Upper lobe of left lung (tissue), 4 donors: ENCODE results near the gene CTNNBL1.
A peak's percentile ranks its signal among the peaks of the same experiment; 100 is the strongest.

Experiments used
- EP300 ChIP-seq, 4 donors: sonication (generic); formaldehyde crosslinking; IDR thresholded peaks; one replicate each; pipeline ENCODE4 v1.5.1; 2017; ENCODE audit warnings: antibody characterized with exemption in 4 of 4, control low read depth in 2 of 4
- POLR2A ChIP-seq, 4 donors: fragments of 450-650 bp; IDR thresholded peaks; one replicate each; pipeline ENCODE4 v1.5.1; 2016 to 2017; ENCODE audit warnings: antibody characterized with exemption in 4 of 4, mild to moderate bottlenecking in 2 of 4
- POLR2AphosphoS5 ChIP-seq, 2 donors: sonication (generic); formaldehyde crosslinking; IDR thresholded peaks; one replicate each; pipeline ENCODE4 v1.5.1; 2017; ENCODE audit warnings: antibody characterized with exemption in 2 of 2
- TF ChIP-seq, protein P1 (sequence below), 6 experiments: fragments of 450-650 bp in 4 of 6; fragments of 200-600 bp in 2 of 6; sonication (generic) in 2 of 6; IDR thresholded peaks; one replicate each; pipeline ENCODE4 v1.5.1; 2016 to 2019; ENCODE audit warnings: antibody characterized with exemption in 6 of 6

DNA sequence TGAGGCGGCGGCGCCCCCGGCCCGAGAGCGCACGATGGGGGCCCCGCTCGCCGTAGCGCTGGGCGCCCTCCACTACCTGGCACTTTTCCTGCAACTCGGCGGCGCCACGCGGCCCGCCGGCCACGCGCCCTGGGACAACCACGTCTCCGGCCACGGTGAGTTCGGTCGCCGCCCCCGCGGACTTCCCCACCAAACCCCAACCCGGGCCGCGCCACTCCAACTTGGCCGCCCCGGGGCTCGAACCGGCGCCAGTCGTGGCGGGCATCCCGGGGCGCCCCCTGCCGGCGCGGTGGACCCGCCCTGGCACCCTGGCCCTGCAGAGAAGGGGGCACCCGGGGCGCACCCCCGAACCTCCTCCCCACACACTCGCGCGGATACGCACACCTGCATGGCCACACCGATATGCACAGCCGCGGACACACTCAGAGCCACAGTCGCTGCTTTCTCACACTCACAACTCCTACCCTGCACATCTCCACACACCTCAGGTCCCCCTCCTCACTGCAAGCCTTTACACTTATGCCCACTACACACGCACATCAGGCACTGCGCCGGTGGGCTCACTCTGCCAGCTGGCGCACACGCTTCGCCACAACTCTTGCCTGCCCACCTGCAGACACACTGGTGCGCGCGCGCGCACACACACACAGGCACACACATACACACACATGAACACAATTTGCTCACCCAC, 209.6 kb downstream of the CTNNBL1 start:
- TF ChIP-seq, protein P1, sequence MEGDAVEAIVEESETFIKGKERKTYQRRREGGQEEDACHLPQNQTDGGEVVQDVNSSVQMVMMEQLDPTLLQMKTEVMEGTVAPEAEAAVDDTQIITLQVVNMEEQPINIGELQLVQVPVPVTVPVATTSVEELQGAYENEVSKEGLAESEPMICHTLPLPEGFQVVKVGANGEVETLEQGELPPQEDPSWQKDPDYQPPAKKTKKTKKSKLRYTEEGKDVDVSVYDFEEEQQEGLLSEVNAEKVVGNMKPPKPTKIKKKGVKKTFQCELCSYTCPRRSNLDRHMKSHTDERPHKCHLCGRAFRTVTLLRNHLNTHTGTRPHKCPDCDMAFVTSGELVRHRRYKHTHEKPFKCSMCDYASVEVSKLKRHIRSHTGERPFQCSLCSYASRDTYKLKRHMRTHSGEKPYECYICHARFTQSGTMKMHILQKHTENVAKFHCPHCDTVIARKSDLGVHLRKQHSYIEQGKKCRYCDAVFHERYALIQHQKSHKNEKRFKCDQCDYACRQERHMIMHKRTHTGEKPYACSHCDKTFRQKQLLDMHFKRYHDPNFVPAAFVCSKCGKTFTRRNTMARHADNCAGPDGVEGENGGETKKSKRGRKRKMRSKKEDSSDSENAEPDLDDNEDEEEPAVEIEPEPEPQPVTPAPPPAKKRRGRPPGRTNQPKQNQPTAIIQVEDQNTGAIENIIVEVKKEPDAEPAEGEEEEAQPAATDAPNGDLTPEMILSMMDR (IDR thresholded peaks at IDR 0.05): peak in 5 of 6 experiments; percentile 6 to 30 (median 21)
- TF ChIP-seq POLR2AphosphoS5 (IDR thresholded peaks at IDR 0.05) (no peak), POLR2A (IDR thresholded peaks at IDR 0.05) (no peak), EP300 (IDR thresholded peaks at IDR 0.05) (no peak)
